H9 (cell line): Measurements from ENCODE around the gene NFKB2. TPM values are rescaled to one million over a fixed set of nuclear protein-coding genes. Genes with fewer than 3 reads are reported as not detected.

Experiments used
- DNase-seq: peaks from one replicate; pipeline ENCODE4 v3.0.0-alpha.2; 2017
- H2AFZ ChIP-seq: one replicate; pipeline ENCODE4 v1.6.1; 2013; ENCODE audit warnings: mild to moderate bottlenecking, low read length, control low read depth, moderate library complexity
- H2AK5ac ChIP-seq: 2 replicates; pipeline ENCODE4 v1.6.1; 2013; ENCODE audit warnings: low read length, control low read depth, mixed read lengths; ENCODE audit not compliant: insufficient read length
- H2BK120ac ChIP-seq: one replicate; pipeline ENCODE4 v1.6.1; 2013; ENCODE audit warnings: low read depth, mild to moderate bottlenecking, low read length, control low read depth, inconsistent platforms; ENCODE audit not compliant: poor library complexity, severe bottlenecking
- H2BK12ac ChIP-seq: 2 replicates; pipeline ENCODE4 v1.6.1; 2013; ENCODE audit warnings: low read length, control low read depth, mixed read lengths, low read depth; ENCODE audit not compliant: insufficient read length
- H2BK15ac ChIP-seq: 2 replicates; pipeline ENCODE4 v1.6.1; 2013; ENCODE audit warnings: low read depth, low read length, control low read depth
- H2BK20ac ChIP-seq: one replicate; pipeline ENCODE4 v1.6.1; 2013; ENCODE audit warnings: low read depth, mild to moderate bottlenecking, low read length, control low read depth, inconsistent platforms; ENCODE audit not compliant: poor library complexity, severe bottlenecking
- H2BK5ac ChIP-seq: 2 replicates; pipeline ENCODE4 v1.6.1; 2013; ENCODE audit warnings: low read length, control low read depth, mixed read lengths; ENCODE audit not compliant: insufficient read length
- H3K14ac ChIP-seq: 2 replicates; pipeline ENCODE4 v1.6.1; 2013; ENCODE audit warnings: low read length, control low read depth; ENCODE audit not compliant: insufficient read depth
- H3K18ac ChIP-seq: 2 replicates; pipeline ENCODE4 v1.6.1; 2013; ENCODE audit warnings: low read depth, mild to moderate bottlenecking, mixed read lengths, low read length, control low read depth; ENCODE audit not compliant: insufficient read length
- H3K23ac ChIP-seq: 2 replicates; pipeline ENCODE4 v1.6.1; 2013; ENCODE audit warnings: low read length, control low read depth, mixed read lengths, low read depth; ENCODE audit not compliant: insufficient read length
- H3K23me2 ChIP-seq: 2 replicates; pipeline ENCODE4 v1.6.1; 2013; ENCODE audit warnings: low read depth, mild to moderate bottlenecking, mixed read lengths, low read length, control low read depth; ENCODE audit not compliant: insufficient read length, poor library complexity, severe bottlenecking
- H3K27ac ChIP-seq: 2 replicates; pipeline ENCODE4 v1.5.1; 2013; ENCODE audit warnings: low read length, control low read depth, mixed read lengths, low read depth; ENCODE audit not compliant: insufficient read length
- H3K27me3 ChIP-seq: 2 replicates; pipeline ENCODE4 v1.6.1; 2013; ENCODE audit warnings: low read length, control low read depth, inconsistent platforms; ENCODE audit not compliant: insufficient read depth
- H3K4ac ChIP-seq: 2 replicates; pipeline ENCODE4 v1.6.1; 2013; ENCODE audit warnings: low read depth, mild to moderate bottlenecking, control low read depth, inconsistent platforms, low read length, moderate library complexity
- H3K4me1 ChIP-seq: 2 replicates; pipeline ENCODE4 v1.6.1; 2013; ENCODE audit warnings: low read length, control low read depth, inconsistent platforms; ENCODE audit not compliant: insufficient read depth
- H3K4me2 ChIP-seq: 2 replicates; pipeline ENCODE4 v1.6.1; 2013; ENCODE audit warnings: low read length, control low read depth, mixed read lengths; ENCODE audit not compliant: insufficient read length, insufficient read depth
- H3K56ac ChIP-seq: 2 replicates; pipeline ENCODE4 v1.6.1; 2013; ENCODE audit warnings: low read depth, mild to moderate bottlenecking, mixed read lengths, low read length, control low read depth; ENCODE audit not compliant: insufficient read length
- H3K79me1 ChIP-seq: 2 replicates; pipeline ENCODE4 v1.6.1; 2013; ENCODE audit warnings: low read depth, mild to moderate bottlenecking, moderate library complexity, low read length, control low read depth, inconsistent platforms; ENCODE audit not compliant: insufficient read depth, poor library complexity, severe bottlenecking
- H3K79me2 ChIP-seq: 2 replicates; pipeline ENCODE4 v1.6.1; 2013; ENCODE audit warnings: low read length, control low read depth, inconsistent platforms; ENCODE audit not compliant: insufficient read depth
- H3K9ac ChIP-seq: 2 replicates; pipeline ENCODE4 v1.6.1; 2013; ENCODE audit warnings: low read length, control low read depth, mixed read lengths; ENCODE audit not compliant: insufficient read length; ENCODE audit errors: extremely low read depth
- H3K9me3 ChIP-seq: one replicate; pipeline ENCODE4 v1.6.1; 2013; ENCODE audit warnings: low read depth, low read length, inconsistent platforms; ENCODE audit not compliant: control insufficient read depth
- H3T11ph ChIP-seq: one replicate; pipeline ENCODE4 v1.6.1; 2013; ENCODE audit warnings: mild to moderate bottlenecking, low read length, control low read depth, inconsistent platforms
- H4K20me1 ChIP-seq: one replicate; pipeline ENCODE4 v1.6.1; 2013; ENCODE audit not compliant: control insufficient read depth, insufficient read length, insufficient read depth
- H4K5ac ChIP-seq: 2 replicates; pipeline ENCODE4 v1.6.1; 2013; ENCODE audit warnings: low read depth, mild to moderate bottlenecking, mixed read lengths, low read length, control low read depth; ENCODE audit not compliant: insufficient read length
- H4K8ac ChIP-seq: replicated peaks from 2 replicates; pipeline ENCODE4 v1.6.1; 2013; ENCODE audit warnings: low read length, control low read depth, mixed read lengths, low read depth; ENCODE audit not compliant: insufficient read length
- H4K91ac ChIP-seq: 2 replicates; pipeline ENCODE4 v1.6.1; 2013; ENCODE audit warnings: low read depth, mild to moderate bottlenecking, moderate library complexity, mixed read lengths, low read length, control low read depth; ENCODE audit not compliant: insufficient read length
- H3K27ac Mint-ChIP-seq, 3 experiments: 2 replicates in 2 of 3; 3 replicates in 1 of 3; pipeline ENCODE4 v1.8.0; 2020 to 2021; ENCODE audit warnings: mixed read lengths in 3 of 3, mild to moderate bottlenecking in 1 of 3, moderate library complexity in 1 of 3
- H3K27me3 Mint-ChIP-seq: 2 replicates; pipeline ENCODE4 v1.8.0; 2021; ENCODE audit warnings: low read depth, mild to moderate bottlenecking, moderate library complexity, mixed read lengths
- H3K36me3 Mint-ChIP-seq, 3 experiments: 2 replicates in 2 of 3; 3 replicates in 1 of 3; pipeline ENCODE4 v1.8.0; 2020 to 2021; ENCODE audit warnings: low read depth in 3 of 3, mixed read lengths in 3 of 3; ENCODE audit not compliant: insufficient read depth in 1 of 3
- H3K4me1 Mint-ChIP-seq, 2 experiments: 2 replicates each; pipeline ENCODE4 v1.8.0; 2020; ENCODE audit warnings: mixed read lengths in 2 of 2
- H3K4me3 Mint-ChIP-seq, 2 experiments: 2 replicates in 1 of 2; 3 replicates in 1 of 2; pipeline ENCODE4 v1.8.0; 2020 to 2021; ENCODE audit warnings: mild to moderate bottlenecking in 2 of 2, mixed read lengths in 2 of 2, moderate library complexity in 1 of 2
- H3K9me3 Mint-ChIP-seq, 2 experiments: 2 replicates in 1 of 2; 3 replicates in 1 of 2; pipeline ENCODE4 v1.8.0; 2020; ENCODE audit warnings: mild to moderate bottlenecking in 2 of 2, mixed read lengths in 2 of 2, moderate library complexity in 1 of 2
- CTCF ChIP-seq: fragments of 200-600 bp; sonication (generic); conservative IDR thresholded peaks from 3 replicates; pipeline ENCODE4 v1.8.0; 2021; ENCODE audit warnings: antibody characterized with exemption, mild to moderate bottlenecking
- WGBS: extraction: QIAGEN DNeasy Blood & Tissue Kit; methylation state at CpG from one replicate; pipeline ENCODE4 v1.1.7; 2013; ENCODE audit warnings: missing lambda C conversion rate, low lambda C conversion rate, mixed read lengths; ENCODE audit not compliant: insufficient read length; ENCODE audit errors: extremely low coverage; 5-methylcytosine and 5-hydroxymethylcytosine counted together
- total RNA-seq: library from RNA; stranded (reverse); gene quantifications from 2 replicates; pipeline ENCODE4 v1.2.1, GENCODE V29; 2021

The NFKB2 gene
- total RNA-seq, 1 experiment from 2014 or later: 23.7 TPM

- Histone ChIP-seq H2AK5ac (no peak overlapping the region), H3K9ac (no peak overlapping the region), H4K91ac (no peak overlapping the region), H2BK120ac (no peak overlapping the region), H3K27me3 (no peaks in the 10 kb centered on the region), H3K18ac (no peak overlapping the region), H4K5ac (no peak overlapping the region), H3K27ac (no peak overlapping the region), H2BK20ac (no peak overlapping the region), H3K4me1 (no peaks in the 10 kb centered on the region), H3K23ac (no peak overlapping the region), H4K8ac (no peak overlapping the region), H3K79me1 (no peaks in the 10 kb centered on the region), H2BK15ac (no peak overlapping the region), H2BK5ac (no peak overlapping the region), H3K56ac (no peak overlapping the region), H3K79me2 (no peaks in the 10 kb centered on the region), H2BK12ac (no peak overlapping the region), H3K23me2 (no peaks in the 10 kb centered on the region), H4K20me1 (no peaks in the 10 kb centered on the region), H3K4me2 (no peak overlapping the region), H3K9me3 (no peaks in the 10 kb centered on the region), H2AFZ (no peak overlapping the region), H3K4ac (no peak overlapping the region), H3K14ac (no peak overlapping the region), H3T11ph (no peak overlapping the region)
- Mint-ChIP-seq H3K27ac (no peak overlapping the region), H3K4me1 (no peaks in the 10 kb centered on the region), H3K27me3 (no peaks in the 10 kb centered on the region), H3K4me3 (no peak overlapping the region), H3K9me3 (no peaks in the 10 kb centered on the region), H3K36me3 (peaks cover 21 to 50% (median 28%) of the 10 kb centered on the region in 3 experiments)
- TF ChIP-seq CTCF: no peak
- DNase-seq: no peak
- no CpG with 5 or more reads among the region's 4 CpGs for WGBS
Measured at GRCh38 chr10:102358712-102359382, 36.7 kb upstream of the NFKB2 start.
